A673 (cell line): Measurements from ENCODE around the gene TULP3. TPM values are rescaled to one million over a fixed set of nuclear protein-coding genes. Genes with fewer than 3 reads are reported as not detected.

Experiments used
- Bru-seq: library from RNA; stranded (reverse); fragments of 400-500 nt; gene quantifications from one replicate; lab custom pipeline; 2021; lab: Mats Ljungman, UMichigan
- BruChase-seq, 2 experiments: library from RNA; stranded (reverse); fragments of 400-500 nt; gene quantifications; one replicate each; lab custom pipeline; 2021; lab: Mats Ljungman, UMichigan
- BruUV-seq: library from RNA; stranded (reverse); fragments of 400-500 nt; replicated peaks from 2 replicates; lab custom pipeline; 2021; lab: Mats Ljungman, UMichigan
- CTCF ChIA-PET: fragments of 300-600 bp; sonication (Branson Sonifier 250); formaldehyde crosslinking; loops from one replicate; lab custom pipeline; 2022; ENCODE audit warnings: antibody characterized with exemption; lab: Charles Lee
- POLR2A ChIA-PET: fragments of 300-600 bp; sonication (Branson Sonifier 250); formaldehyde crosslinking; loops from one replicate; lab custom pipeline; 2022; ENCODE audit warnings: antibody characterized with exemption; ENCODE audit not compliant: low non-redundant PET; lab: Charles Lee
- DNase-seq: peaks from one replicate; pipeline ENCODE4 v3.0.0-alpha.2; 2015; ENCODE audit warnings: low spot score
- H3K27ac ChIP-seq: fragments of 200-600 bp; sonication (generic); 2 replicates; pipeline ENCODE4 v1.5.1; 2016; ENCODE audit warnings: mixed run types, low read depth, mild to moderate bottlenecking, mixed read lengths, antibody characterized with exemption, low read length; ENCODE audit not compliant: poor library complexity, severe bottlenecking
- H3K27me3 ChIP-seq: fragments of 200-600 bp; sonication (generic); replicated peaks from 2 replicates; pipeline ENCODE4 v1.6.1; 2017; ENCODE audit warnings: mixed run types, low read depth, mild to moderate bottlenecking, mixed read lengths, antibody characterized with exemption, low read length; ENCODE audit not compliant: insufficient read depth, poor library complexity
- H3K36me3 ChIP-seq: fragments of 200-600 bp; sonication (generic); 2 replicates; pipeline ENCODE4 v1.6.1; 2016; ENCODE audit warnings: mixed run types, mild to moderate bottlenecking, mixed read lengths, antibody characterized with exemption, low read length; ENCODE audit not compliant: insufficient read depth, poor library complexity, severe bottlenecking
- H3K4me1 ChIP-seq: fragments of 200-600 bp; sonication (generic); 2 replicates; pipeline ENCODE4 v1.6.1; 2017; ENCODE audit warnings: mixed run types, mild to moderate bottlenecking, mixed read lengths, antibody characterized with exemption, low read length; ENCODE audit not compliant: insufficient read depth, poor library complexity, severe bottlenecking
- H3K4me3 ChIP-seq: fragments of 200-600 bp; sonication (generic); 2 replicates; pipeline ENCODE4 v1.5.1; 2016; ENCODE audit warnings: low read depth, mixed run types, mild to moderate bottlenecking, mixed read lengths, low read length; ENCODE audit not compliant: poor library complexity, severe bottlenecking
- H3K9me3 ChIP-seq: fragments of 200-600 bp; sonication (generic); 2 replicates; pipeline ENCODE4 v1.6.1; 2016; ENCODE audit warnings: mixed run types, low read depth, mild to moderate bottlenecking, mixed read lengths, antibody characterized with exemption, low read length; ENCODE audit not compliant: poor library complexity, severe bottlenecking
- EZH2 ChIP-seq: fragments of 200-600 bp; sonication (generic); IDR thresholded peaks from 2 replicates; pipeline ENCODE4 v1.6.1; 2017; ENCODE audit warnings: borderline replicate concordance, low read depth, mild to moderate bottlenecking, mixed read lengths, antibody characterized with exemption, low read length; ENCODE audit not compliant: poor library complexity, severe bottlenecking
- intact Hi-C: fragments of 100-400 bp; cut with micrococcal nuclease; formaldehyde crosslinking; loops from one replicate; pipeline ENCODE4 v1.10.0; 2022; ENCODE audit not compliant: unreplicated experiment
- long read RNA-seq: library from polyadenylated mRNA; stranded (forward); transcript quantifications from one replicate; pipeline ENCODE4 v2.0.0, GENCODE V29; 2022
- total RNA-seq: library from RNA; stranded (reverse); gene quantifications from 2 replicates; pipeline ENCODE4 v1.2.3, GENCODE V29; 2021
- TF ChIP-seq, protein P1 (sequence below): fragments of 300-800, 200-600 bp; sonication (generic); conservative IDR thresholded peaks from 2 replicates; pipeline ENCODE4 v1.5.1; 2017; ENCODE audit warnings: low read depth, mild to moderate bottlenecking, antibody characterized with exemption, low read length, moderate library complexity, mixed read lengths

TULP3 gene, protein sequence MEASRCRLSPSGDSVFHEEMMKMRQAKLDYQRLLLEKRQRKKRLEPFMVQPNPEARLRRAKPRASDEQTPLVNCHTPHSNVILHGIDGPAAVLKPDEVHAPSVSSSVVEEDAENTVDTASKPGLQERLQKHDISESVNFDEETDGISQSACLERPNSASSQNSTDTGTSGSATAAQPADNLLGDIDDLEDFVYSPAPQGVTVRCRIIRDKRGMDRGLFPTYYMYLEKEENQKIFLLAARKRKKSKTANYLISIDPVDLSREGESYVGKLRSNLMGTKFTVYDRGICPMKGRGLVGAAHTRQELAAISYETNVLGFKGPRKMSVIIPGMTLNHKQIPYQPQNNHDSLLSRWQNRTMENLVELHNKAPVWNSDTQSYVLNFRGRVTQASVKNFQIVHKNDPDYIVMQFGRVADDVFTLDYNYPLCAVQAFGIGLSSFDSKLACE
- total RNA-seq, result 48.1 and 55.6 TPM in 2 replicates
- Bru-seq, nascent RNA, result percentile 78 among the genes with signal in this experiment
- BruChase-seq, experiment 1, labeled RNA remaining after a 2-hour chase, result percentile 83 among the genes with signal in this experiment
- BruChase-seq, experiment 2, labeled RNA remaining after a 6-hour chase, result percentile 82 among the genes with signal in this experiment
- long read RNA-seq, transcript TULP3-202 (11 exons, 3,076 nt), result major isoform, 59 of 103 reads
- long read RNA-seq, partial matches to known transcripts, result 1 of 103 reads
- long read RNA-seq, other reads (novel, unspliced or antisense), result 42 of 103 reads

DNA sequence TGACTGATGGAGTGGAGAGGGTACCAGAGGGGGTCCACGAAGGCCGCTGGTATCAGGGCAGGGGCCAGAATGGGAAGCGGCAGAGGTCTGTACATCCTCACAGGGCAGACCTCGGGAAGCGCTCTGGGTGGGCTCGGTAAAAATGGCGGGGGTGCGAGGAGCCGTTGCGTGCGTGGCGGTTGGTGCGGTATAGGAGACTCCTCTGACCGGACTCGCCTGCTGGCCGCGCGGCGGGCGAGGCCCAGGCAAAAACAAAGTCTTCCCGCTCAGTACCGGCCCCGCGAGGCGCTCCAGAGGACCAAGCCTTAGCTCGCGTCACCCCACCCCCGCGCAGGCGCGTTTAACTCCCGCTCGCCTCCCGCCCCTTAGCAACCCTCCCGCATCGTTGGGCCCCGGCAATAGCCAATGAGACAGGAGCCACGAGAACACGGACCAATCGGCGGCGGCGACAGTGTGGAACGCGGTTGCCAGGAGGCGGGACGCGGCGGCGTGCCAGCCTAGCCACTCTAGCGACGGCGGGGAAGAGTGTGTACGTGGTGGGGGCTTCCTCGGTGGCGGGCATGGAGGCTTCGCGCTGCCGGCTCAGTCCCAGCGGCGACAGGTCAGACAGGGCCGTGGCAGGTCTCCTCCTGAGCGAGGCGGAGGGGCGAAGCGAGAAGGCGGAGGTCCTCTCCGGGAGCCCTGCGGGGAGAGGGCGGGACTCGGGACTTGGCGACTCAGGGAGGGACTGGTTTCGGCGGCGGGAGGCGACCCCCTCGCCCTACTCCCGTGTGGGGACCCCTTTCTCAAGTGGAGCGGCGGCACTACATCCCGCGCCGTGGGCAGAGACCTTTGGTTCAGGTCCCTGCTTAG lies at the start of gene TULP3:
Gene TULP3, plus strand, starts transcription at position 504 of the 852 bp plus-strand sequence. Its CDS starts 57 bp downstream, at position 561.
- peak; percentile 99 for DNase-seq
- Histone ChIP-seq H3K4me3 (peak within 1 kb of the TSS; percentile 81), H3K27ac (peak within 1 kb of the TSS; percentile 89), H3K36me3 (peaks cover 34% of the 10 kb centered on the region), H3K27me3 (no peaks in the 10 kb centered on the region), H3K9me3 (no peaks in the 10 kb centered on the region), H3K4me1 (peaks cover 14% of the 10 kb centered on the region)
- no peak for TF ChIP-seq EZH2
- TF ChIP-seq, protein P1, sequence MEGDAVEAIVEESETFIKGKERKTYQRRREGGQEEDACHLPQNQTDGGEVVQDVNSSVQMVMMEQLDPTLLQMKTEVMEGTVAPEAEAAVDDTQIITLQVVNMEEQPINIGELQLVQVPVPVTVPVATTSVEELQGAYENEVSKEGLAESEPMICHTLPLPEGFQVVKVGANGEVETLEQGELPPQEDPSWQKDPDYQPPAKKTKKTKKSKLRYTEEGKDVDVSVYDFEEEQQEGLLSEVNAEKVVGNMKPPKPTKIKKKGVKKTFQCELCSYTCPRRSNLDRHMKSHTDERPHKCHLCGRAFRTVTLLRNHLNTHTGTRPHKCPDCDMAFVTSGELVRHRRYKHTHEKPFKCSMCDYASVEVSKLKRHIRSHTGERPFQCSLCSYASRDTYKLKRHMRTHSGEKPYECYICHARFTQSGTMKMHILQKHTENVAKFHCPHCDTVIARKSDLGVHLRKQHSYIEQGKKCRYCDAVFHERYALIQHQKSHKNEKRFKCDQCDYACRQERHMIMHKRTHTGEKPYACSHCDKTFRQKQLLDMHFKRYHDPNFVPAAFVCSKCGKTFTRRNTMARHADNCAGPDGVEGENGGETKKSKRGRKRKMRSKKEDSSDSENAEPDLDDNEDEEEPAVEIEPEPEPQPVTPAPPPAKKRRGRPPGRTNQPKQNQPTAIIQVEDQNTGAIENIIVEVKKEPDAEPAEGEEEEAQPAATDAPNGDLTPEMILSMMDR, result 0 out of 2 replicates have a peak, but pooled peaks have one; percentile 5
- intact Hi-C loops, result loop anchor here (1.0 to 2.0 kb wide), 3 partner anchors 12 to 68 kb away; no protein-coding TSS in a partner anchor
- ChIA-PET POLR2A (no interaction called here), CTCF (interaction anchor here (0.6 to 1.8 kb wide), 6 partner anchors 14 to 182 kb away, joined by 3 to 6 read pairs (median 4); partner anchors contain the start of genes FOXM1 and RHNO1)
- no TSS peak for BruUV-seq

DNA sequence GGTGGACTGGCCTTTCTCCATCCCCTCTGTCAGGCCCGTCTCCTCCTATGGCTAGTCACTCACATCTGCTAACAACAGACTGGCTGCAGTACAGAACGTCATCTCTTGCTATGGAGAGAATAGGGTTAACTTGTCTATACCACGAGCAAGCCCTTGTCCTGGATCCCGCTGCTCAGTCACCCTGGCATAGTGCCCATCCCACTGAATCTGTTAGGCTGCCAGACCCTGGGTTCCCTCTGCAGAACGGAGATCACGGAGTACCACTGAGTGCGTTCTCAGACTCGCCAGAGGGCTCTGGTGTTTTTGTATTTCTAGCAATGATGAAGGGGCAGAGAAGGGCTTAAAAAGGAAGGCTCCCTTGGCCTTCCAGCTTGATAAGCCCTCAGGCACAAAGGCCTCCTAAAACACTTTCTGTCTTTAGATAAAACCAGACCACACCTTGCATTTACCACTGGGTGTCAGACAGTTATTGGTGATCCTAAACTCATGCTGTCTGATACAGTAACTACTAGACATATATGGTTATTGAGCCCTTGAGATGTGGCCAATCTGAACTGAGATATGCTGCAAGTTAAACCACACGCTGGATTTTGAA lies 49.5 kb upstream of the TULP3 start:
- no peaks in the 10 kb centered on the region for H3K27me3 ChIP-seq
- BruUV-seq, result no TSS peak
- intact Hi-C loops, result no loop called here
- ChIA-PET POLR2A (no interaction called here), CTCF (no interaction called here)
- H3K4me3 ChIP-seq, result no peak overlapping the region
- H3K9me3 ChIP-seq, result no peaks in the 10 kb centered on the region
- no peak for DNase-seq
- H3K36me3 ChIP-seq, result no peaks in the 10 kb centered on the region
- H3K27ac ChIP-seq, result no peak overlapping the region
- H3K4me1 ChIP-seq, result peaks cover 15% of the 10 kb centered on the region
- TF ChIP-seq EZH2, result no peak
- TF ChIP-seq, protein P1, result no peak
